ENCODE measurements around the gene NCKAP5.

Gene NCKAP5

DNA sequence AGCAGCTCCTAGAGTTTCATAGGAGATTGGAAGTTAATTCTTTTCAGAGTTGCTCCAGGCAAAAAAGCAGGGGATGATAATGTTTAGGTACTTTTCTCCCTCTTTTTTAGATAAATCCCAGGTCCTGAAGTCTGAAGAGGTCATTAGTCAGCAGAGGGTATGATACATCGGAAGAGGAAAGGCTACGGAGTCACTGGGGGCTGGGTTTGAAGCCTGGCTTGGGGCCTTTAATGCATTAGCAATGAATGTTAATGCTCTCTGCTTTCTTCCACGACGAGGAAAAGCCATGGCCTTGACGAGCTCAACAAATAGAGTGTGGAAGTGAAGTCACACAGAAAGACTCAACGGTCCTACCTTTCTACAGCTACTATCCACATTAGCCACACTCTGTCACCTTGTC lies 235.1 kb downstream of the NCKAP5 start:
- Histone ChIP-seq H3K79me2 (ENCODE audit: insufficient read depth, low read length) (no peaks in the 10 kb centered on the region), H3F3A (ENCODE audit: insufficient read depth, low read length) (no peaks in the 10 kb centered on the region), H3K27me3 (ENCODE audit: insufficient read depth, low read length) (no peaks in the 10 kb centered on the region), H3K36me3 (ENCODE audit: insufficient read depth, low read length) (no peaks in the 10 kb centered on the region), H3K27ac (ENCODE audit: low read depth, low read length, poor library complexity, severe bottlenecking) (no peak overlapping the region), H3K9me2 (ENCODE audit: low read depth, low read length) (no peaks in the 10 kb centered on the region), H4K20me1 (ENCODE audit: insufficient read depth, low read length) (no peaks in the 10 kb centered on the region), H3K4me3 (ENCODE audit: low read depth, low read length, poor library complexity, severe bottlenecking) (no peak overlapping the region), H3K9ac (ENCODE audit: low read length) (no peak overlapping the region), H3K9me3 (ENCODE audit: low read length) (no peaks in the 10 kb centered on the region), H3K4me2 (ENCODE audit: low read length) (no peak overlapping the region), H3K4me1 (ENCODE audit: insufficient read depth, low read length, severe bottlenecking) (no peaks in the 10 kb centered on the region), H2AFZ (ENCODE audit: low read length) (no peak overlapping the region)
- TF ChIP-seq, protein P1, sequence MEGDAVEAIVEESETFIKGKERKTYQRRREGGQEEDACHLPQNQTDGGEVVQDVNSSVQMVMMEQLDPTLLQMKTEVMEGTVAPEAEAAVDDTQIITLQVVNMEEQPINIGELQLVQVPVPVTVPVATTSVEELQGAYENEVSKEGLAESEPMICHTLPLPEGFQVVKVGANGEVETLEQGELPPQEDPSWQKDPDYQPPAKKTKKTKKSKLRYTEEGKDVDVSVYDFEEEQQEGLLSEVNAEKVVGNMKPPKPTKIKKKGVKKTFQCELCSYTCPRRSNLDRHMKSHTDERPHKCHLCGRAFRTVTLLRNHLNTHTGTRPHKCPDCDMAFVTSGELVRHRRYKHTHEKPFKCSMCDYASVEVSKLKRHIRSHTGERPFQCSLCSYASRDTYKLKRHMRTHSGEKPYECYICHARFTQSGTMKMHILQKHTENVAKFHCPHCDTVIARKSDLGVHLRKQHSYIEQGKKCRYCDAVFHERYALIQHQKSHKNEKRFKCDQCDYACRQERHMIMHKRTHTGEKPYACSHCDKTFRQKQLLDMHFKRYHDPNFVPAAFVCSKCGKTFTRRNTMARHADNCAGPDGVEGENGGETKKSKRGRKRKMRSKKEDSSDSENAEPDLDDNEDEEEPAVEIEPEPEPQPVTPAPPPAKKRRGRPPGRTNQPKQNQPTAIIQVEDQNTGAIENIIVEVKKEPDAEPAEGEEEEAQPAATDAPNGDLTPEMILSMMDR (IDR thresholded peaks at IDR 0.05; ENCODE audit: low read length) = no peak
- no peak for TF ChIP-seq EZH2 (IDR thresholded peaks at IDR 0.05; ENCODE audit: borderline replicate concordance, low read length)

DNA sequence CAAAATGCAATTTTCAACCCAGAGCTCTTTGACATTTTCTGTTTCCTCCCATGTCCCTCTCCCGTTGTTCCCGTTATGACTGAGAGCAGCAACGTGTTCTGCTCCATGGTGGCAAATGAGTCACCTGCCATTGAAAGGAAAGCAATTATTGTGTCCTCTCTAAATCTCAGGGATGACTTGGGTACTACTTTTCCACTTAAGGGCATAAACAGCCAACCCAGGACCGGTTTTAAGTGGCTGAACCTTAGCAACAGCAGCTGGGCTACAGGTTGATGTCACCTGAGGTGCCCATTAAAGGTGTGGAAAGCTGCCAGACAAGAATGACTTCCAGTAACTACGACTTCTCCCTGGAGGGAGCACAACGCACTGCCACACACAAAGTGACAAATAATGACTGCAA lies 236.8 kb downstream of the NCKAP5 start:
- H3K27ac ChIP-seq (ENCODE audit: low read depth, low read length, poor library complexity, severe bottlenecking) = no peak overlapping the region

GRCh38 chr2:133326652-133327397 lies 241.4 kb downstream of the NCKAP5 start:
- H3K27me3 ChIP-seq (ENCODE audit: insufficient read depth, low read length) = no peaks in the 10 kb centered on the region
- no peaks in the 10 kb centered on the region for H3K9me3 ChIP-seq (ENCODE audit: low read length)
- H3K36me3 ChIP-seq (ENCODE audit: insufficient read depth, low read length) = no peaks in the 10 kb centered on the region
- H3K4me2 ChIP-seq (ENCODE audit: low read length) = no peak overlapping the region
- no peak overlapping the region for H3K4me3 ChIP-seq (ENCODE audit: low read depth, low read length, poor library complexity, severe bottlenecking)
- no peak for TF ChIP-seq EZH2 (IDR thresholded peaks at IDR 0.05; ENCODE audit: borderline replicate concordance, low read length)
- TF ChIP-seq, protein P1 (IDR thresholded peaks at IDR 0.05; ENCODE audit: low read length) = no peak
- no peaks in the 10 kb centered on the region for H3K4me1 ChIP-seq (ENCODE audit: insufficient read depth, low read length, severe bottlenecking)
- no peaks in the 10 kb centered on the region for H4K20me1 ChIP-seq (ENCODE audit: insufficient read depth, low read length)
- H2AFZ ChIP-seq (ENCODE audit: low read length) = no peak overlapping the region
- no peaks in the 10 kb centered on the region for H3F3A ChIP-seq (ENCODE audit: insufficient read depth, low read length)
- H3K27ac ChIP-seq (ENCODE audit: low read depth, low read length, poor library complexity, severe bottlenecking) = no peak overlapping the region
- H3K9me2 ChIP-seq (ENCODE audit: low read depth, low read length) = no peaks in the 10 kb centered on the region
- no peaks in the 10 kb centered on the region for H3K79me2 ChIP-seq (ENCODE audit: insufficient read depth, low read length)
- H3K9ac ChIP-seq (ENCODE audit: low read length) = no peak overlapping the region

More for the DNA sequence above, 236.8 kb downstream of the NCKAP5 start:
- no peaks in the 10 kb centered on the region for H4K20me1 ChIP-seq (ENCODE audit: insufficient read depth, low read length)
- no peak overlapping the region for H3K9ac ChIP-seq (ENCODE audit: low read length)
- H3K4me1 ChIP-seq (ENCODE audit: insufficient read depth, low read length, severe bottlenecking) = no peaks in the 10 kb centered on the region
- no peaks in the 10 kb centered on the region for H3K36me3 ChIP-seq (ENCODE audit: insufficient read depth, low read length)
- no peak overlapping the region for H3K4me3 ChIP-seq (ENCODE audit: low read depth, low read length, poor library complexity, severe bottlenecking)
- H3K9me3 ChIP-seq (ENCODE audit: low read length) = no peaks in the 10 kb centered on the region
- TF ChIP-seq, protein P1 (IDR thresholded peaks at IDR 0.05; ENCODE audit: low read length) = no peak
- TF ChIP-seq EZH2 (IDR thresholded peaks at IDR 0.05; ENCODE audit: borderline replicate concordance, low read length) = no peak
- H3K79me2 ChIP-seq (ENCODE audit: insufficient read depth, low read length) = no peaks in the 10 kb centered on the region
- no peaks in the 10 kb centered on the region for H3K9me2 ChIP-seq (ENCODE audit: low read depth, low read length)
- H3F3A ChIP-seq (ENCODE audit: insufficient read depth, low read length) = no peaks in the 10 kb centered on the region
- no peak overlapping the region for H3K4me2 ChIP-seq (ENCODE audit: low read length)
- H2AFZ ChIP-seq (ENCODE audit: low read length) = no peak overlapping the region
- no peaks in the 10 kb centered on the region for H3K27me3 ChIP-seq (ENCODE audit: insufficient read depth, low read length)
